ENCODE measurements around the gene URM1.
"Not testable (repeated sequence)": the region's sequence is repeated elsewhere in the genome, so short reads cannot be mapped to it uniquely, and the experiment has no call there.

URM1 gene

GRCh38 chr9:128411364-128412119, 40.4 kb downstream of the URM1 start:
- no peak for DNase-seq

- DNase-seq: no peak
Observed at GRCh38 chr9:128412120-128412790, 41.1 kb downstream of the URM1 start.

DNA sequence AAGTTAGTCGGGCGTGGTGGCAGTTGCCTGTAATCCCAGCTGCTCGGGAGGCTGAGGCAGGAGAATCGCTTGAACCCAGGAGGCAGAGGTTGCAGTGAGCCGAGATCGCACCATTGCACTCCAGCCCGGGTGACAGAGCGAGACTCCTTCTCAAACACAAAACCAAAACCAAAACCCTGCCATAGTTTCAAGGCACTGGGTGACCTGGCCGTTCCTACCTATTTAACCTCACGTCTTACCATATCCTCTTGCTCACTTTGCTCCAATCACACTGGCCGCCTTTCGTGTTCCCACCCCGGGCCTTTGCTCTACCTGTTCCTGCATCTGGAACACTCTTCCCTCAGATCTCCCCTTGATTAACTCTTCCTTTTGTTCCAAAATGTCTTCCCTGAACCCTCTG, 42.6 kb downstream of the URM1 start:
- DNase-seq: not testable (repeated sequence)

DNA sequence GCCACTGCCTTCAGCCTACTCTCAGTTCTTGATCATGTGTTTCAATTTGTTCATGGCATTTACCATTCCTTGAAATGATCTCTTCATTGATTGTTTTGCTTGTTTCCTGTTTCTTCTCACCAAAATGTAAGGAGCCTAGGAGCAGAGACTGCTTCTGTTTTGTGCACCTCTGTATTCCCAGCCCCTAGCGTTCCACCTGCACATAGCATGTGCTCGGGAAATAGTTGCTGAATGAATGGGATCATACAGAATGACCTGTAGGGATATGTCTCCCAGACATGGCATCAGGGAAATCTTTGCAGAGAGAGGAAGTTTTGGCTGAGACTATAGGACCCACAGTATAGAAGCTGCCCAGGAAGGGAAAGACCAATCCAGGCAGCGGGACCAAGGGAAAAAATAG, 43.3 kb downstream of the URM1 start:
- DNase-seq: no peak

DNA sequence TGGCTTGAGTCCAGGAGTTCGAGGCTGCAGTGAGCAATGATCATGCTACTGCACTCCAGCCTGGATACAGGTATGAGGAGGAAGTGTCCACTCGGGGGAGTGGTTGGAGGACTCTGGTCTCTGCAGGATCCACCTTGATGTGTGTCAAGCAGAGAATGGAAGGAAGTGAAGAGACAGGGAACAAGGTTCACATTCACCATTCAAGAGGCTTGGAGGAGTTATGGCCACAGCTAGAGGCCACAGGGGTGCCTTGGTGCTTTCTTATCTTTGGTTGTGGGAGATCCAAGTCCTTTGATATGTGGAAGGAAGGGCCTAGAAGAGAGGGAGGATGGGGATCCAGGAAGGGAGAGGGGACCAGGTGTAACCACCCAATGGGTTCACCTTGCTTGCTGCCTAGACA, 44.1 kb downstream of the URM1 start:
- DNase-seq: no peak

DNA sequence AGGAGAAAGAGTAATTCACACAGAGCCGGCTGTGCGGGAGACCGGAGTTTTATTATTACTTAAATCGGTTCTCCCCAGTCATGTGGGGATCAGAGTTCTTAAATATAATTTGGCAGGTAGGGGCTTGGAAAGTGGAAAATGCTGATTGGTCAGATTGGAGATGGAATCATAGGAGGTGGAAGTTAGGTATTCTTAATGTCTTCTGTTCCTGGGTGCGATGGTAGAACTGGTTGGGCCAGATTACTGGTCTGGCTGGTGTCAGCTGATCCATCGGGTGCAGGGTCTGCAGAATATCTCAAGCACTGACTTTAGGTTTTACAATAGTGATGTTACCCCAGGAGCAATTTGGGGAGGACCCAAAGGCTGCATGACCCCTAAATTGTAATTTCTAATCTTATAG, 44.8 kb downstream of the URM1 start:
- DNase-seq: no peak

DNA sequence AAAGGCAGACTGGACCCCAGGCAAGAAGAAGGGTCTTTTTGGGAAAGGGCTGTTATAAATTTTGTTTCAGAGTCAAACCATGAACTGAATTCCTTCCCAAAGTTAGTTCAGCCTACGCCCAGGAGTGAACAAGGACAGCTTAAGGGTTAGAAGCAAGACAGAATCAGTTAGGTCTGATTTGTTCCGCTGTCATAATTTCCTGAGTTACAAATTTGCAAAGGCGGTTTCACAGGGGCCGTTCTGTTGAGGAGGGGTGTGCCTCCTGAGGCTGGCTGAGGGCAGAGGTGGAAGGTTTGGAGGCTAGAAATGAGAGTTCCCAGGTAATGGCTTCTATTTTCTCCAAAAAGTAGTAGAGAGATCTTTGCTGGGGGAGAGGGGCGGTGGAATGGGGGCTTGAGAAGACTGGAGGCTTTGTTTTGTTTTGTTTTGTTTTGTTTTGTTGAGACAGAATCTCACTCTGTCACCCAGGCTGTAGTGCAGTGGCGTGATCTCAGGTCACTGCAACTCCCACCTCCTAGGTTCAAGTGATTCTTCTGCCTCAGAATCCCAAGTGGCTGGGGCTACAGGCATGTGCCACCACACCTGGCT, 45.4 kb downstream of the URM1 start:
- DNase-seq: peak; percentile 9

DNA sequence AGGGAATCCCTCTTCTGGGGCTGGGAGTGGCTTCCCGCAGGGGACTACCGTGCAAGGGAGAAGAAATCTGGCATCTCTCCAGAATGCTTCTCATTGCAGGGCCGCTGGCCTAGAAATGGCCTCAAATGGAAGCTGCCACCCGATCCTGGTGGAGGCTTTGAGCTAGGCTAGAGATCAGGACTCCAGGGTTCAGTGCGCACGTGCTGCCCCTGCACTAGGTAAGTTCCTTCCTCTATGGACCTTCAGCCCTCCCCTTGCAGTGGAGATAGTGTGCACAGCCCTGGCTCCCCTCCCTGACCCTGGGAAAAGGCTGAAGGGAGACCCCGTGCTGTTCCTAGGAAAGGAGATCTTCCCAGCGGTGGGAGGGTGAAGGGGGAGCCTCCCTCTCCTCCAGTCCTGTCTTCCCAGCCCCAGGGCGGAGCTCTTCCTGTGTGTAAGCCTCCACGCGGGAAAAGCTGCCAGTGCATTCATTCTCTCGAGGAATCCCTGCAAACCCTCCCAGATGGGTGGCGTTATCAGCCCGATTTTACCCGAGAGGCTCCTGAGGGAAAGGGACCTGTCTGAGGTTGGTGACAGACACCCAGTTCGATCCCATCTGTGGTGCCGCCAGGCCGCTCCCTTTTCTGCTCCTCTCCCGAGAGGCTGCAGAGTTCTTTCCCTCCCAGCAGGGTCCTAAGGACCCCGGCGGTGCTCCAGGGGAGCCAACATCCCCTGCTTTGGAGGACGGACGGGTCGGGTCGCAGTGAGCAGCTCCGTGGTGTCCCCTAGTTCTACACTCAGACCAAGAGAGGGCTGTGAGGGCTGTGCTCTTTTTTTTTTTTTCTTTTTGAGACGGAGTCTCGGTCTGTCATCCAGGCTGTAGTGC, 48.1 kb downstream of the URM1 start:
- no peak for DNase-seq

DNA sequence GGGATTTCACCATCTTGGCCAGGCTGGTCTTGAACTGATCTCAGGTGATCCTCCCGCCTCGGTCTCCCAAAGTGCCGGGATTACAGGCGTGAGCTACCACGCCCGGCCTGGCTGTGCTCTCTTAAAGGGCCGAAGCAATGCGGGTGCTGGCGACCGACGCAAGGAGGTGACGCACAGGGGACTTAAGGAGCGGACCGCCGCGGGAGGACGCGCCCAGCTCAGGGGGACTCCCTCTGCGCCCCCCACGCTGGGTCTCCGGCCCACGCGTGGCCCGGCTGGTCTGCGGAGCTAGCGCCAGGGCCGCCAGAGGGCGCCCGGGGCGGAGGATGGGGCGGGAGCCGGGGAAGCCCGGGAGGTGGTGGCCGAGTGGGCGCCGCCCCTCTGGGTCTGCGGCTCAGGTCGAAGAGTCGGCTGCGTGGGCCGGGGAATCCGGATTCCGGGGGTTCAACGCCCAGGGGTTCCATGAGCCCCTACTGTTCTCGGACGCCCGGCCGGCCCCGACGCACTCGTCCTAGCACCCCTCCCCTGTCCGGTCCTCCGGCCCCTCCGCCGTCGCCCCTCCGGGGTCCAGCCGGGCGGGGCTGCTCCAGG, 49.0 kb downstream of the URM1 start:
- no peak for DNase-seq

GRCh38 chr9:128420651-128421481, 49.7 kb downstream of the URM1 start, which contains the start of gene CERCAM:
TSS of gene CERCAM (plus strand) at chr9:128420857. CDS start at chr9:128420878, 21 bp downstream.
- no peak for DNase-seq

GRCh38 chr9:128421482-128421996, 50.4 kb downstream of the URM1 start:
- no peak for DNase-seq

GRCh38 chr9:128422022-128422782, 51.0 kb downstream of the URM1 start:
- not testable (repeated sequence) for DNase-seq

GRCh38 chr9:128422783-128423150, 51.6 kb downstream of the URM1 start:
- no peak for DNase-seq

- not testable (repeated sequence) for DNase-seq
Observed at GRCh38 chr9:128423356-128423755, 52.2 kb downstream of the URM1 start.

DNA sequence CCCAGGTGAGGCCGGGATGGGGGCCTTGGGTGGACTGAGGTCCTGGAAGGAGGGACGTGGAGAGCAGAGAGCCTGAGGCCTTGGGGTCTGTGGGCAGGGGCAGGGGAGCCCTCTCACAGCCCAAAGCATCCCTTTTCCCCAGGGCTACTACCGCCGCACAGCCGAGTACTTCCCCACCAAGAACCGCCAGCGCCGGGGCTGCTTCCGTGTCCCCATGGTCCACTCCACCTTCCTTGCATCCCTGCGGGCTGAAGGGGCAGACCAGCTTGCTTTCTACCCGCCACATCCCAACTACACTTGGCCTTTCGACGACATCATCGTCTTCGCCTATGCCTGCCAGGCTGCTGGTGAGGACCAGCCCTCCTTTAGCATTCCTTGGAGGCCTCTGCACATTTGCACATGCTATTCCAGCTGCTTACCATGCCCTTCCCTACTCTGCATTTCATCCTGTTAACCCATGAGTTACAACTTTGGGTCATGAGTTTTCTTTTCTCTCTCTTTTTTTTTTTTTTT, 53.1 kb downstream of the URM1 start:
- DNase-seq: no peak

DNA sequence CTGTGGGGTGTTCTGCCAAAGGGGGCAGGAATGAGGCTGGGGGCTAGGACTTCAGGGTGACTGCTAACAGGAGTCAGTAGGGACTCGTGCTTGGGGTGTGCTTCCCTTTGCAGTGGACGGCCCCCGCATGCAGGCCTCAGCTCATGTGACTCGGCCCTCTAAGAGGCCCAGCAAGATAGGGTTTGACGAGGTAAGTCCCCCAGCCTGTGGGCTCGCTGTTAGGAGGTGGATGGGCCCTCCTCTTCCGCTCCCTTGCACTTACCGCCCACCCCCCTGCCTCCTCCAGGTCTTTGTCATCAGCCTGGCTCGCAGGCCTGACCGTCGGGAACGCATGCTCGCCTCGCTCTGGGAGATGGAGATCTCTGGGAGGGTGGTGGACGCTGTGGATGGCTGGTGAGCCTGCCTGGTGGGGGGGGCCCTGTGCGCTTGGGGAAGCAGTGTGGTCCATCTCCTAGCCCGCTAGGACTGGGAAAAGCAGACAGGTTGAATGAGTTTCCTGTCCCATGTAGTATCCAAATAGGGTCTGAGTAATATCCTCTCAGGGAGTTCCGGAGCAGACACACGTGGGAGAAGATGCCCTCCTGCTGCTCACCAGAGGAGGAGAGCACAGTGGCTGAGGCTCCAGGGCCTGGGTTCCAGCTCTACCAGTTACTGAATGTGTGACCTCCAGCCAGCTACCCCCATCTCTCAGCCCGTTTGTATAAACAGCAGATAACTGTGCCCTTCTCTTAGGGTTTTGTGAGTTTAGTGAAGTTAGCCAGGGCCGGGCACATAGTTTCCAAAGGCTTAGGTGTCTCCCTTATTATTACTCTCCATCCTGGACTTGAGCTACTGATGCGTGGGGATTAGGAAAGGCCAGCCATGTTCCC, 57.7 kb downstream of the URM1 start:
- no peak for DNase-seq

- DNase-seq: no peak
Observed at GRCh38 chr9:128429513-128430086, 58.4 kb downstream of the URM1 start.

- DNase-seq: no peak
Observed at GRCh38 chr9:128431207-128431606, 60.0 kb downstream of the URM1 start.

DNA sequence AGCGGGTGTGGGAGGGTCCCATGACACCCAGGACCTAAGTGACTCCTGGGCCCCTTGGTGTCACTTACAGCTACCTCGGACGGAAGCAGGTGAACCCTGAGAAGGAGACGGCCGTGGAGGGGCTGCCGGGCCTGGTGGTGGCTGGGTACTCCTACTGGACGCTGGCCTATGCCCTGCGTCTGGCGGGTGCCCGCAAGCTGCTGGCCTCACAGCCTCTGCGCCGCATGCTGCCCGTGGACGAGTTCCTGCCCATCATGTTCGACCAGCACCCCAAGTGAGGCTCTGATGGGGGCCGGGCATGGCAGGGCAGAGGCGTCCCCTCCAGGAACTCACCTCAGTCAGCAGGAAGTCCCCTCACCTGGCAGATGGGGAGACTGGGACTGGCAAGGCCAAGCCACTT, 63.2 kb downstream of the URM1 start:
- DNase-seq: no peak

Measured in GF-D8 (cell line).